Erythroblast (primary cell): Measurements from ENCODE around the gene UGT1A3.

Experiments used
- GATA1 ChIP-seq: IDR thresholded peaks from 2 replicates; pipeline ENCODE4 v1.6.1; 2011; ENCODE audit warnings: low read depth, mild to moderate bottlenecking, control low read depth, low read length, moderate library complexity
- POLR2A ChIP-seq: IDR thresholded peaks from 2 replicates; pipeline ENCODE4 v1.6.1; 2011; ENCODE audit warnings: mild to moderate bottlenecking, low read length

GRCh38 chr2:233816771-233817170 is 87.9 kb downstream of the UGT1A3 start:
- TF ChIP-seq POLR2A, result no peak
- TF ChIP-seq GATA1, result no peak
